HCT116 (cell line): ENCODE results near the gene AP3S1. TPM values are rescaled to one million over a fixed set of nuclear protein-coding genes. Genes with fewer than 3 reads are reported as not detected.

Source experiments
- ATAC-seq: fragments of 200-7000 bp; cut with Tn5 transposase; 2 replicates; pipeline ENCODE4 v1.9.1; 2020; ENCODE audit warnings: mild to moderate bottlenecking, moderate library complexity
- BruUV-seq: library from RNA; stranded (reverse); fragments of 400-500 nt; replicated peaks from 2 replicates; lab custom pipeline; 2021; lab: Mats Ljungman, UMichigan
- CTCF ChIA-PET: fragments of 300-600 bp; sonication (Branson Sonifier 250); formaldehyde crosslinking; loops from one replicate; lab custom pipeline; 2021; ENCODE audit warnings: antibody characterized with exemption; lab: Charles Lee
- POLR2A ChIA-PET: fragments of 300-600, 350-600 bp; sonication (Branson Sonifier 250); formaldehyde crosslinking; loops from one replicate; lab custom pipeline; 2021; ENCODE audit warnings: antibody characterized with exemption; lab: Charles Lee
- RAD21 ChIA-PET, 2 experiments: fragments of 300-600 bp; sonication (Branson Sonifier 250); formaldehyde crosslinking; loops; one replicate each; lab custom pipeline; 2023; ENCODE audit warnings: low total read pairs in 2 of 2; ENCODE audit not compliant: uncharacterized antibody in 2 of 2, unreplicated experiment in 2 of 2, low non-redundant PET in 1 of 2; lab: Charles Lee
- DNase-seq: peaks from one replicate; pipeline ENCODE4 v3.0.0-alpha.2; 2010; ENCODE audit warnings: low read depth, low spot score
- H2AFZ ChIP-seq: fragments of 200-600 bp; shearing (Covaris generic), sonication (generic); 2 replicates; pipeline ENCODE4 v1.6.1; 2017; ENCODE audit warnings: low read depth, mixed run types, mixed read lengths, antibody characterized with exemption, low read length; ENCODE audit not compliant: poor library complexity, severe bottlenecking
- H3K27ac ChIP-seq: 2 replicates; pipeline ENCODE4 v1.5.1; 2012; ENCODE audit warnings: low read depth, low read length
- H3K27me3 ChIP-seq: fragments of 200-600 bp; sonication (generic); 2 replicates; pipeline ENCODE4 v1.6.1; 2016; ENCODE audit warnings: mixed run types, low read length, mixed read lengths; ENCODE audit not compliant: insufficient read depth
- H3K36me3 ChIP-seq, 2 experiments: fragments of 200-500 bp in 1 of 2; fragments of 200-600 bp in 1 of 2; sonication (Bioruptor generic) in 1 of 2; sonication (generic) in 1 of 2; 2 replicates each; pipeline versions ENCODE4 v1.5.1 to v1.6.1; 2014 to 2016; ENCODE audit warnings: low read length in 2 of 2, inconsistent platforms in 1 of 2, mixed read lengths in 1 of 2, mixed run types in 1 of 2; ENCODE audit not compliant: insufficient read depth in 2 of 2, control insufficient read depth in 1 of 2
- H3K4me1 ChIP-seq, 2 experiments: fragments of 200-600 bp in 1 of 2; sonication (generic) in 1 of 2; 2 replicates each; pipeline versions ENCODE4 v1.5.1 to v1.6.1; 2012 to 2017; ENCODE audit warnings: low read length in 2 of 2, inconsistent platforms in 1 of 2, mild to moderate bottlenecking in 1 of 2, mixed read lengths in 1 of 2, mixed run types in 1 of 2, moderate library complexity in 1 of 2; ENCODE audit not compliant: insufficient read depth in 2 of 2, control insufficient read depth in 1 of 2
- H3K4me2 ChIP-seq: fragments of 200-600 bp; sonication (generic); 2 replicates; pipeline ENCODE4 v1.6.1; 2017; ENCODE audit warnings: mixed run types, low read length, mixed read lengths
- H3K4me3 ChIP-seq, 2 experiments: fragments of 200-600 bp in 1 of 2; sonication (generic) in 1 of 2; replicated peaks in 1 of 2; 2 replicates each; pipeline ENCODE4 v1.5.1; 2011 to 2016; ENCODE audit warnings: low read length in 2 of 2, control low read depth in 1 of 2, low read depth in 1 of 2, mild to moderate bottlenecking in 1 of 2, mixed read lengths in 1 of 2, mixed run types in 1 of 2
- H3K79me2 ChIP-seq: fragments of 200-600 bp; sonication (generic); 2 replicates; pipeline ENCODE4 v1.6.1; 2017; ENCODE audit warnings: mild to moderate bottlenecking, mixed run types, low read length, moderate library complexity, mixed read lengths; ENCODE audit not compliant: insufficient read depth
- H3K9ac ChIP-seq: fragments of 200-600 bp; sonication (generic); 2 replicates; pipeline ENCODE4 v1.6.1; 2016; ENCODE audit warnings: low read length, mixed read lengths
- H3K9me2 ChIP-seq: fragments of 200-600 bp; sonication (generic), shearing (Covaris generic); 2 replicates; pipeline ENCODE4 v1.6.1; 2017; ENCODE audit warnings: mixed run types, mild to moderate bottlenecking, moderate library complexity; ENCODE audit not compliant: insufficient read depth
- H3K9me3 ChIP-seq, 2 experiments: fragments of 200-500 bp in 1 of 2; fragments of 200-600 bp in 1 of 2; sonication (Bioruptor generic) in 1 of 2; sonication (generic) in 1 of 2; 2 replicates each; pipeline ENCODE4 v1.6.1; 2014 to 2017; ENCODE audit warnings: low read length in 2 of 2, mixed read lengths in 2 of 2, inconsistent platforms in 1 of 2, low read depth in 1 of 2, mild to moderate bottlenecking in 1 of 2, mixed run types in 1 of 2, moderate library complexity in 1 of 2; ENCODE audit not compliant: control insufficient read depth in 1 of 2, insufficient read depth in 1 of 2
- H4K20me1 ChIP-seq: fragments of 200-600 bp; sonication (generic), shearing (Covaris generic); 2 replicates; pipeline ENCODE4 v1.6.1; 2017; ENCODE audit warnings: mixed run types, mild to moderate bottlenecking, moderate library complexity; ENCODE audit not compliant: insufficient read depth
- CBX3 ChIP-seq: IDR thresholded peaks from 2 replicates; pipeline ENCODE4 v1.6.1; 2012; ENCODE audit warnings: low read depth
- CEBPB ChIP-seq: IDR thresholded peaks from 2 replicates; pipeline ENCODE4 v1.6.1; 2012; ENCODE audit warnings: low read depth
- CTCF ChIP-seq, 3 experiments: fragments of 200-600 bp in 1 of 3; sonication (generic) in 1 of 3; IDR thresholded peaks in 2 of 3; conservative IDR thresholded peaks in 1 of 3; 2 replicates each; pipeline ENCODE4 v1.5.1; 2012 to 2017; ENCODE audit warnings: low read depth in 2 of 3, low read length in 2 of 3, antibody characterized with exemption in 1 of 3, borderline replicate concordance in 1 of 3, control low read depth in 1 of 3, mild to moderate bottlenecking in 1 of 3, mixed read lengths in 1 of 3, mixed run types in 1 of 3, moderate library complexity in 1 of 3; ENCODE audit not compliant: insufficient read depth in 1 of 3
- EGR1 ChIP-seq: IDR thresholded peaks from 2 replicates; pipeline ENCODE4 v1.6.1; 2012; ENCODE audit warnings: low read depth
- ELF1 ChIP-seq: IDR thresholded peaks from 2 replicates; pipeline ENCODE4 v1.6.1; 2012; ENCODE audit warnings: low read depth, borderline replicate concordance
- EZH2 ChIP-seq: fragments of 200-600 bp; sonication (generic); IDR thresholded peaks from 2 replicates; pipeline ENCODE4 v1.6.1; 2017; ENCODE audit warnings: antibody characterized with exemption, mixed run types
- EZH2phosphoT487 ChIP-seq: fragments of 200-600 bp; IDR thresholded peaks from 2 replicates; pipeline ENCODE4 v1.6.1; 2018; ENCODE audit warnings: antibody characterized with exemption, borderline replicate concordance
- FOSL1 ChIP-seq: IDR thresholded peaks from 2 replicates; pipeline ENCODE4 v1.6.1; 2012; ENCODE audit warnings: low read depth
- JUND ChIP-seq: IDR thresholded peaks from 2 replicates; pipeline ENCODE4 v1.6.1; 2012
- MAX ChIP-seq: IDR thresholded peaks from 2 replicates; pipeline ENCODE4 v1.6.1; 2012
- POLR2A ChIP-seq: IDR thresholded peaks from 2 replicates; pipeline ENCODE4 v1.7.0; 2011; ENCODE audit warnings: borderline replicate concordance; ENCODE audit not compliant: insufficient read depth, insufficient read length; ENCODE audit errors: extremely low read depth
- SIN3A ChIP-seq: IDR thresholded peaks from 2 replicates; pipeline ENCODE4 v1.6.1; 2012; ENCODE audit warnings: low read depth
- SP1 ChIP-seq: IDR thresholded peaks from 2 replicates; pipeline ENCODE4 v1.6.1; 2012; ENCODE audit warnings: low read depth
- SRF ChIP-seq: IDR thresholded peaks from 2 replicates; pipeline ENCODE4 v1.6.1; 2012; ENCODE audit warnings: low read depth
- TCF7L2 ChIP-seq: IDR thresholded peaks from 2 replicates; pipeline ENCODE4 v1.7.0; 2011; ENCODE audit warnings: borderline replicate concordance, inconsistent platforms; ENCODE audit not compliant: insufficient read depth, insufficient read length; ENCODE audit errors: extremely low read depth
- YY1 ChIP-seq: IDR thresholded peaks from 2 replicates; pipeline ENCODE4 v1.6.1; 2011; ENCODE audit warnings: low read length, low read depth, moderate library complexity, mild to moderate bottlenecking; ENCODE audit not compliant: insufficient replicate concordance; ENCODE audit errors: extremely low read depth
- ZBTB33 ChIP-seq: IDR thresholded peaks from 2 replicates; pipeline ENCODE4 v1.6.1; 2011; ENCODE audit warnings: mild to moderate bottlenecking, low read length, moderate library complexity; ENCODE audit not compliant: insufficient replicate concordance; ENCODE audit errors: extremely low read depth
- ZNF274 ChIP-seq: fragments of 200-500 bp; sonication (Bioruptor generic); IDR thresholded peaks from 2 replicates; pipeline ENCODE4 v1.6.1; 2014; ENCODE audit warnings: mild to moderate bottlenecking, low read depth, low read length, inconsistent platforms
- intact Hi-C: fragments of 100-400 bp; cut with micrococcal nuclease; formaldehyde crosslinking; loops from 2 replicates; pipeline ENCODE4 v1.10.0; 2022
- total RNA-seq: library from RNA; stranded (reverse); gene quantifications from one replicate; pipeline ENCODE4 v1.2.1, GENCODE V29; 2021; ENCODE audit not compliant: unreplicated experiment

Gene AP3S1
- total RNA-seq, 1 experiment from 2014 or later = 432 TPM

- ATAC-seq = no peak
Observed at GRCh38 chr5:115801984-115802383, 39.8 kb upstream of the AP3S1 start.

More at GRCh38 chr5:115801984-115802383, 39.8 kb upstream of the AP3S1 start:
- ChIA-PET RAD21 (no interaction called here), POLR2A (no interaction called here)
- Histone ChIP-seq H3K79me2 (no peaks in the 10 kb centered on the region), H3K4me3 (no peak overlapping the region), H3K27ac (no peak overlapping the region), H3K4me1 (peaks cover 0 to 5% of the 10 kb centered on the region in 2 experiments; a peak in 2 of 4 replicates)
- no peak for DNase-seq
- intact Hi-C loops = no loop called here
- no TSS peak for BruUV-seq
- no peak for TF ChIP-seq YY1
- no peak for TF ChIP-seq ZNF274
- TF ChIP-seq CEBPB = no peak
- no peak for TF ChIP-seq ZBTB33
- TF ChIP-seq SIN3A = no peak
- no peak for TF ChIP-seq EGR1
- no peak for TF ChIP-seq JUND
- TF ChIP-seq SRF = no peak
- no peak for TF ChIP-seq CBX3
- no peak for TF ChIP-seq TCF7L2
- TF ChIP-seq CTCF (IDR thresholded peaks at IDR 0.05 in 2 of 3, conservative IDR thresholded peaks at IDR 0.05 in 1 of 3; ENCODE audit: borderline replicate concordance in 1 of 3, insufficient read depth in 1 of 3, low read depth in 2 of 3, low read length in 2 of 3) = no peak
- TF ChIP-seq EZH2 = no peak
- no peak for TF ChIP-seq EZH2phosphoT487
- TF ChIP-seq SP1 = no peak
- no peak for TF ChIP-seq ELF1
- no peak for TF ChIP-seq FOSL1
- no peak for TF ChIP-seq MAX
- TF ChIP-seq POLR2A = no peak
- TF ChIP-seq, all 23 proteins: peak for 0
- CTCF ChIA-PET = no interaction called here
- Histone ChIP-seq H3K9me3 (no peaks in the 10 kb centered on the region), H2AFZ (no peak overlapping the region), H3K4me2 (no peak overlapping the region), H3K27me3 (no peaks in the 10 kb centered on the region), H3K9me2 (no peaks in the 10 kb centered on the region), H4K20me1 (no peaks in the 10 kb centered on the region), H3K36me3 (no peaks in the 10 kb centered on the region), H3K9ac (no peak overlapping the region)
